Measurements from ENCODE around the gene DDX3X.
"Not testable (repeated sequence)": the region's sequence is repeated elsewhere in the genome, so short reads cannot be mapped to it uniquely, and the experiment has no call there.

The DDX3X gene

DNA sequence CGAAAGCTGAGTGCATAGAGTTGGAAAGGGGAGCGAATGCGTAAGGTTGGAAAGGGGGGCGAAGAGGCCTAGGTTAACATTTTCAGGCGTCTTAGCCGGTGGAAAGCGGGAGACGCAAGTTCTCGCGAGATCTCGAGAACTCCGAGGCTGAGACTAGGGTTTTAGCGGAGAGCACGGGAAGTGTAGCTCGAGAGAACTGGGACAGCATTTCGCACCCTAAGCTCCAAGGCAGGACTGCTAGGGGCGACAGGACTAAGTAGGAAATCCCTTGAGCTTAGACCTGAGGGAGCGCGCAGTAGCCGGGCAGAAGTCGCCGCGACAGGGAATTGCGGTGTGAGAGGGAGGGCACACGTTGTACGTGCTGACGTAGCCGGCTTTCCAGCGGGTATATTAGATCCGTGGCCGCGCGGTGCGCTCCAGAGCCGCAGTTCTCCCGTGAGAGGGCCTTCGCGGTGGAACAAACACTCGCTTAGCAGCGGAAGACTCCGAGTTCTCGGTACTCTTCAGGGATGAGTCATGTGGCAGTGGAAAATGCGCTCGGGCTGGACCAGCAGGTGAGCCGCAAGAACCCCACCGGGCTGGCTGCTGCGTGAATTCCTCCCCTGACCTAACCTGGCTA is at the start of gene DDX3X:
Gene DDX3X (plus strand): TSS at position 419 of the 619 bp plus-strand sequence. CDS start 91 bp downstream, at position 510.
- peak; percentile 89 for DNase-seq

DNA sequence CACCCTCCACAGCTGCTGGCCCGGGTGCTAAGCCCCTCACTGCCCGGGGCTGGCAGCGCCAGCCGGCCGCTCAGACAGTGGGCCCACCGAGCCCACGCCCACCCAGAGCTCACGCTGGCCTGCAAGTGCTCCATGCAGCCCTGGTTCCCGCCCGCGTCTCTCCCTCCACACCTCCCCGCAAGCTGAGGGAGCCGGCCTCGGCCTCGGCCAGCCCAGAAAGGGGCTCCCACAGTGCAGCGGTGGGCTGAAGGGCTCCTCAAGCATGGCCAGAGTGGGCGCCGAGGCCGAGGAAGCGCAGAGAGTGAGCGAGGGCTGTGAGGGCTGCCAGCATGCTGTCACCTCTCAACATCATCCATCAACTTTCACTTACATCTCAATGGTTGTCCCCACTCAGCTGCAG is 48.0 kb upstream of the DDX3X start:
- DNase-seq, result not testable (repeated sequence)

DNA sequence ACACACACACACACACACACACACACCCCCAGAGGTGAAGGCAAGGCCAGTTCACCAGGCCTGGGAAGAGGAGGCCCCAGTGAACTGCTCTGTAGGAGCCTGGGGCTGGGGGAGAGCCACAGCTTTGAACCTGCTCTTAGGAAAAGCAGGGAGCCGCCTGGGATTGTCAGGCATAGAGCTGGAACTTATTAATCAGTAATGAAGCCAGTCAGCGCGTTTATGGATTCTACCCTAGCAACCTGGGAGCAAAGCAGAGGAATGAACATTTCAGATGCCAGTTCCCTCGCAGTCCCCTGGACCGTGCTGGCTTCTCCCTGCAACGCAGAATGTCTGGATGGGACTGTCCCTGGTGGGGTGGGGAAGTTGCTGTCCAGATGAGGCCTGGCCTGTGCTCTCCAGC is 45.3 kb upstream of the DDX3X start:
- no peak for DNase-seq

GRCh38 chrX:41289095-41289494 is 44.9 kb upstream of the DDX3X start:
- no peak for DNase-seq

- no peak for DNase-seq
These were observed 42.7 kb upstream of the DDX3X start for GRCh38 chrX:41291309-41291708.

DNA sequence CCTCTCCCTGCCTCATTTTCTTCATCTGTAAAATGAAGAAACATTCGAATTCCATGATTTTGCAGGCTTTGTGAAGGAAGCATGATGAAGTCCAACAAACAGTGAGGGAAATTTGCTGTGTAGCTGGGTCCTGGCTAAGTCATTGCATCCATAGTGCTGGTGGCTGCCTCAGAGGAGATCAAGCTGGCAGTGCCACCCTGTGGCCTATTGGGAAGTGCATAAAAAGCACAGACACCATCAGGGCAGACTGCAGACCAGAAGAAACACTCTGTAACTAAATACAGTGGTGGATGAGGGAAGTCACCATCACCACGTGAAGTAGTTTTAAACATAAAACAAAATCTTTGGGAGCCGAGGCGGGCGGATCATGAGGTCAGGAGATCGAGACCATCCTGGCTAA is 40.7 kb upstream of the DDX3X start:
- DNase-seq, result no peak

DNA sequence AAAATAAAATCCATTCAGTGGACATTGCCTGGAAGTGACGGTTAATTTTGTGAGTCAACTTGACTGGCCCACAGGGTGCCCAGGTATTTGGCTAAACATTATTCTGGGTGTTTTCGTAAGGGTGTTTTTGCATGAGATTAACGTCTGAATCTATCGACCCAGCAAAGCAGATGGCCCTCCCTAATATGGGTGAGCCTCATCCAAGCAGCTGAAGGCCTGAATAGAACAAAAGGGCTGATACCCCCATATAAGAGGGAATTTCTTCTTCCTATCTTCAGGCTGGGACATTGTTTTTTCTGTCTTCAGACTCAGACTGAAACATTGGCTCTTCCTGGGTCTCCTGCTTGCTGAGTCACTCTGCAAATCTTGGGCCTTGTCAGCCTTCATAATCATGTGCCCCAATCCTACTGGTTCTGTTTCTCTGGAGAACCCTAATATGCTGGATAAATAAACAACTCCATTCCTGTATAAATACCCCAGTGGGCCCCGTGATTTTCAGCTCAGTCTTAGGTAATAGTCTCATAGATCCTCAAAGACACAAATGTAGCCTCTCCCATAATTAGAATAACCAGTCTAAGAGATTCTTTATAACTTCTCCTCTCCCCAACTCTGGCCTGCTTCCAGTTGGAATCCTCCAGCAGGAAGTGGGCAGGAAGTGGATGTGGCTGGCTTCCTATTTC is 33.1 kb upstream of the DDX3X start:
- DNase-seq, result no peak

DNA sequence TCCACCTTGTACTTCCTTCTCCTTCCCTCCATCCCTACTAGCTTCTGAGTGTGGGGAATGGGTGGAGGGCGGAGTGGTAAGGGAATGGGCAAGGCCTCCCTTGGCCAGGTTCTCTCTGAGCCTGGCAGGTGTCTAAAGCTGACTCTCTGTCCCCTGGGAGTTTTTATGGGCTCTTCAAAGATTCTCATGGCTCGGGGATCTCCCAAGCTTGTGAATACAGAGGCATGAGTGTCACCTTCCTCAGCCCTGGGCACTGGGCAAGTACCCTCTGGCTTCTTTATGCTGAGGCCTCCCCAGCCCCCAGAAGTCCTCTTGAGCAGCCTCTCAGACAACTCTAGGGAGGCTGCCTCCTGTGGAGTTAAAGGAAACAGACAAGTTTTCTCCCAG is 32.5 kb upstream of the DDX3X start:
- no peak for DNase-seq

DNA sequence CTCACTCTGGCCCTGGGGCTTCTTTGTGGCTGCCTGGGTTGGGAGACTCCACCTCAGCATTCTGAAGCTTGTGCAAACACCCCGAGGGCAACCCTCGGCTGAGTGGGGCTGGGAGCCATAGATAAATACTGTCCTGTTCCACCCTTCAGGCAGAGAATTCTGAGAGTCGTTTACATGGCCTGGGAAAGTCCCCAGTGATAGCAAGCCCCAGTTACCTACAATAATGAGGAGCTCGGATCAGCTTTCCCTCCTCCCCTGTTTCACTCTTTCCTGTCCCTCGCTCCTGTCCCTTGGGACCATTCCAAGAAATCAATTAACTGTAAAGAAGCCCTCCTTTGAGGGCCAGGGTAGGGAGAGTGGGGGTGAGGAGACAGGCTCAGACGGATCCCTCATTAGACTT is 31.6 kb upstream of the DDX3X start:
- no peak for DNase-seq

DNA sequence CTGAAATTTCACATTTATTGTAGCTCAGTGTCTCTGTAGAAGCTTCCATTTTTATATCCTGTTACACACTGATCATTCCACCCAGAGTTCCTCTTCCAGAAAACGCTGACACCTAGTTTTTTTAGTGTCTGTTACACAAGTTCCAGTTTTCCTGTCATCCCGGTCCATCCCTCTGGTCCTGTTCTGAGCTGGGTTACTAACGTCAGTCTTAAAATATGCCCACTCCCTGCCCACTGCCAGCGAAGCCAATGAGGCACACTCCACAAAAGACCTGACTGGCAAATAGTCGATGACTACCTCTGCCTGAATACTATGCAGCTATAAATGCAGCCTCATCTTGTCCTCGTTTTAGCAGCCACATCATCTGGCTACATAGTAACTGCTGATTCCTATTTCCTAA is 30.9 kb upstream of the DDX3X start:
- no peak for DNase-seq

DNA sequence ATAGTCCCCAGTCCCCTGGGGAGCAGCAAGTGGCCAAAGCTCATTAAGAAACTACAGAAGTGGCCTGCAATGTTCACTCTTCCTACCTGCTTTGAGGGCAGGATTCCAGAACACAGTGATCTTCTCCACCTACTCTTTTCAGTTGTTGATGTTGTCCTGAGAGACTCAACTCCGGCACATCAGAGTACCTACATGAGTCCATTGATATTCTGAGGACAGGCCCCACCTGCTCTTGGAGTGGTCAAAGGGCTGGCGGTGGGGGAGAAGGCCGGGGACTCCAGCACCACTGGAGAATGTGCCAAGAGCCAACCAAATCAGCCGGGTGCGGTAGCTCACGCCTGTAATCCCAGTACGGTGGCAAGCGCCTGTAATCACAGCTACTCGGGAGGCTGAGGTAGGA is 29.8 kb upstream of the DDX3X start:
- no peak for DNase-seq

- peak; percentile 5 for DNase-seq
These were observed 24.9 kb upstream of the DDX3X start for GRCh38 chrX:41308884-41309647.

DNA sequence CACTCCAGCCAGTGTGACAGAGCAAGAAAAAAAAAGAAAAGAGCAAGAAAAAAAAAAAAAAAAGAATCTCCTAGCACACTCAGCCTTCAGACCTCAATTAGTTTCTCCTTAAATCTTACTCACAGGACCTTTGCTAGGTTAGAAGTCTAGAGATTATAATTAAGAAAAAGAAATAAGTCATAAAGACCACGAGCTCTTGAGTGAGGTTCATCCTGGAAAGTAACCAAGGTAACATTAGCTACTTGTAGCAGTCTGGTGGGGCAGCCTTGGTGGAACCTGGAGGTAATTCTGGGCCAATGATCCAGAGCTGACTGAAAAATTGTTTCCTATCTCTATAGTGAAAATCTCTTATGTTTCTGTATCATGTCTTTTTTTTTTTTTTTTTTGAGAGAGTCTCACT is 21.2 kb upstream of the DDX3X start:
- no peak for DNase-seq

- no peak for DNase-seq
These were observed 20.5 kb upstream of the DDX3X start for GRCh38 chrX:41313419-41313818.

GRCh38 chrX:41314204-41314603 is 19.8 kb upstream of the DDX3X start:
- no peak for DNase-seq

- DNase-seq, result no peak
These were observed 19.1 kb upstream of the DDX3X start for GRCh38 chrX:41314881-41315280.

DNA sequence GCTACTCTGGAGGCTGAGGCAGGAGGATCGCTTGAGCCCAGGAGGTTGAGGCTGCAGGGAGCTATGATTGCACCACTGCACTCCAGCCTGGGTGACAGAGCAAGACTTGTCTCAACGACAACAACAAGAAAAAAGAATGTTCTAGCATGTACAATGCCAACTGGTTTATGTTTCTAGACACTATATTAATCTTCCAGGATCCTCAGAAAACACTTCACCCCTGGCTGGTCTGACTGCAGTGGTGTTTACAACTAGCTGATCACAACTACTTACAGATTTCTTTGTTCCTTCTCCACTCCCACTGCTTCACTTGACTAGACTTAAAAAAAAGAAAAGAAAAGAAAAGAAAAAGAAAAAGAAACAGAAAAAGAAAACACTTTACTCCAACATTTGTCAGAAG is 17.7 kb upstream of the DDX3X start:
- DNase-seq, result not testable (repeated sequence)

DNA sequence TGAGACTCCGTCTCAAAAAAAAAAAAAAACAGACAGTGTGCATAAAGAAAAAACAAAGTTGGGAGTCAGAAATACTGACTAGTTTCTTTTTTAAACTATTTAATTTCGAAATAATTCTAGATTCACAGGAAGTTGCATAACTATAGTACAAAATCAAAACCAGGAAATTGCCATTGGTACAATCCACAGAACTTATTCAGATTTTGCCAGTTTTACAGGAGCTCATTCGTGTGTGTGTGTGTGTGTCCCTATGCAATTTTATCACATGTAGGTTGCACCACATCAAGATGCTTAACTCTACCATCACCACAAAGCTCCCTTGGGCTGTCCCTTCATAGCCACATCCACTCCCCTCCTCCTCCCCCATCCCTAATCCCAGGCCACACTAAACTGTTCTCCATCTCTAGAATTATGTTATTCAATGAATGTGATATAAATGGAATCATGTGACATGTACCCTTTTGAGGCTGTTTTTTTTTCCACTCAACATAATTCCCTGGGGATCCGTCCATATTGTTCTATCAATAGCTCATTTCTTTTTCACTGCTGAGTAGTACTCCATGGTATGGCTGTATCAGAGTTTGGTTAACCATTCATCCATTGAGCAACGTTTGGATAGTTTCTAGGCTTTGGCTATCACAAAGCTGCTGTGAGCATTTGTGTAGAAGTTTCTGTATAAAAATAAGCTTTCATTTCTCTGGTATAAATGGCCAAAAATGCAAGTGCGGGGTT is 16.3 kb upstream of the DDX3X start:
- DNase-seq, result no peak

GRCh38 chrX:41320393-41320792 is 13.6 kb upstream of the DDX3X start:
- no peak for DNase-seq

DNA sequence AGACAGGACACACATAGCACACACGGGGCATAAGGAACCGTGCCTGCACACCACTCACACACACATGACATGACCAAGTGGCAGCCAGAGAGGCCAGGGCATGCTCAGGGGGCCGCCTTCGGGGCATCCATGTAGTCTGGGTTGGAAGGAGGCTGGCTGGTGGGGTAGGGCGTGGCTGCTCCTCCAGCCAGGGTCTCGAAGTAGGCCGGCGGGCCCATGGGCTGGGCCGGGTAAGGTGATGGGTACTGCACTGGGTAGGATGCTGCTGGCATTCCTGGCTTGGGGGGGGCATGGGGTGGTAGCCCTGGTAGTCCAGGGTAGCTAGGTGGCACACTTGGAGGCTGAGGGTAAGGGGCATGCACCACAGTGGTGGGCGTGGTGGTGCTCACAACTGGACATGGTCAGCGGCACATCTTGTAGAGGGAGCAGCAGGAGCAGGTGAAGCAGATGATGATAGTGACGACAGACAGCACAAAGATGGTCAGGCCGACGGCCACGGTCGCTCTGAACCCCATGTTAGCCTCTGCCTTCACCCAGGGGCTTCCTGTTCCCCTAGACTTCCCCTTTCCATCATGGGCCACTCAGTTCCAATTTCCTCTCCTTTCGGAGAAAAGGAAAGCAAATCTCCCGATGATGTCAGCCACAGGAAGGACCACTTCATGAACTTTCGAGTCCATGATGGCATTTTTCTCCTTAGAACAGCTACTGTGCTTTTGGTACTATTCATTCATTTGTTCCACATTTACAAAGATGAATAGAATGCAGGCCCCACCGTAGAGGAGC is 10.9 kb upstream of the DDX3X start:
- no peak for DNase-seq

DNA sequence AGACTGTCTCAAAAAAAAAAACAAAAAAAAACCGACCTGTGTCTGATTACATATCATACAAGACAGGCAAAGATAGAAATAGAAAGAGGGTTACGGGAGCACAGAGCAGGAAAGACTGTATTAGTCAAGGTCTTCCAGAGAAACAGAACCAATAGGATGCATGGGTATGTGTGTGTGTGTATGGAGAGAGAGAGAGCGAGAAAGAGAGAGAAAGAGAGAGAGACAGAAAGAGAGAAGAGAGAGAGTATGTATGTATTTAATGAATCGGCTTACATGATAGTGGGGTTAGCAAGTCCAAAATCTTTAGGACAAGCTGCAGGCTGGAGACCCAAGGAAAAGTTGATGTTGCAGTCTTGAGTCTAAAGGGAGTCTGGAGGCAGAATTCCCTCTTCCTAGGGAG is 7.5 kb upstream of the DDX3X start:
- DNase-seq, result no peak

DNA sequence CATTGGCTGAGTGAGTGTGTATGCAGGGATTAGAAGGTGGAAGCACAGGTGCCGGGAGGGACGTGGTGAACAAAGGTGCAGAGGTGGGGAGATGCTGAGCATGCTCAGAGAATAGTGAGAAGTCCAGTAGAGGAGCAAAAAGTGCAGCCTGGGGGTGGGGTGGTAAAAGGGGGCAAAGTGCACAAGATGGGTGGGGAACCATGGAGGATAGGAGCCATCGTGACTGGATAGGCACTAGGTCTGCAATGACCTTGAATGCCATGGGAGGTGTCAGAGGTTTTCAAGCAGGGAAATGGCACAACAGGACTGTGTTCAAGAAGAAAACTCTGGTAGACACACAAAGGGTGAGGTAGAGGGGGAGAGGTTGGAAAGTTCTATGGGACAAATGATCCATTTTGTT is 6.6 kb upstream of the DDX3X start:
- no peak for DNase-seq

DNA sequence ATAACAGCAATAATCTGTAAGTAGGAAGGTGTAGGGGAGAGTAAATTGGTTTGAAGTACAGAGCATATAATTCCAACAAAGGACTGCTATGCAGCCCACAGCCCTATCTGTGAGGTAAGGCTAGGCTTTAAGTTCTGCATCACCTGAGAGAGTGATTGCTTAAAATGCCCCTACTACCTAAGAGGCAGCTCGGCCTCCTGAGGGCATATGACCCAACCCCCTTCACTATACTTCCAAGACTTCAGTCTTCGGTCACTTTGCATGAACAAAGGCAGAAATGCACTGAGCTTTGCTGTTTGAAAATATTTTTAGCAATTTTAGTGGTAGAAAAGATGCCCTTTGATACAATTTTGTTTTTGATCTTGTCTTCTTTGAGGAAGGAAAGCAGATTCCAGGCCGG is 4.9 kb upstream of the DDX3X start:
- no peak for DNase-seq

Data from CD4-positive, alpha-beta T cell treated with Interleukin-10 for 1 hour (primary cell).